HUDEP-2 (cell line): ENCODE measurements around the gene ILF3.
"Not testable (repeated sequence)": the region's sequence is repeated elsewhere in the genome, so short reads cannot be mapped to it uniquely, and the experiment has no call there.

Source experiments
- DNase-seq, 76 experiments: peaks; one replicate each; lab custom pipeline; 2025; ENCODE audit not compliant: unreplicated experiment in 76 of 76; lab: John Stamatoyannopoulos, UW

The ILF3 gene

DNA sequence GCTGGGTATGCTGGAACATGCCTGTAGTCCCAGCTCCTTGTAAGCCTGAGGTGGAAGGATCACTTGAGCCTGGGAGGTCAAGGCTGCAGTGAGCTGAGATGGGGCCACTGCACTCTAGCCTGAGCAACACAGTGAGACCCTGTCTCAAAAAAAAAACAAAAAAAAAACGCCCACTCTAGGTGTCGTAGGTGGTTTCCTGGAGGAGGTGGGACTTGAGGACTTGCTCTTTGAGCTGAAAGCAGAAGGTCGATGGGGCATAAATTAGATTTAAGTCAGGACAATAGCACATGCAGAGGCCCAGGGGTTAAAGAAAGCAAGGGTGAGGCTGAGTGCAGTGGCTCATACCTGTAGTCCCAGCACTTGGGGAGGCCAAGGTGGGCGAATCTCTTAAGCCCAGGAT lies 12.9 kb upstream of the ILF3 start:
- no peak for DNase-seq

DNA sequence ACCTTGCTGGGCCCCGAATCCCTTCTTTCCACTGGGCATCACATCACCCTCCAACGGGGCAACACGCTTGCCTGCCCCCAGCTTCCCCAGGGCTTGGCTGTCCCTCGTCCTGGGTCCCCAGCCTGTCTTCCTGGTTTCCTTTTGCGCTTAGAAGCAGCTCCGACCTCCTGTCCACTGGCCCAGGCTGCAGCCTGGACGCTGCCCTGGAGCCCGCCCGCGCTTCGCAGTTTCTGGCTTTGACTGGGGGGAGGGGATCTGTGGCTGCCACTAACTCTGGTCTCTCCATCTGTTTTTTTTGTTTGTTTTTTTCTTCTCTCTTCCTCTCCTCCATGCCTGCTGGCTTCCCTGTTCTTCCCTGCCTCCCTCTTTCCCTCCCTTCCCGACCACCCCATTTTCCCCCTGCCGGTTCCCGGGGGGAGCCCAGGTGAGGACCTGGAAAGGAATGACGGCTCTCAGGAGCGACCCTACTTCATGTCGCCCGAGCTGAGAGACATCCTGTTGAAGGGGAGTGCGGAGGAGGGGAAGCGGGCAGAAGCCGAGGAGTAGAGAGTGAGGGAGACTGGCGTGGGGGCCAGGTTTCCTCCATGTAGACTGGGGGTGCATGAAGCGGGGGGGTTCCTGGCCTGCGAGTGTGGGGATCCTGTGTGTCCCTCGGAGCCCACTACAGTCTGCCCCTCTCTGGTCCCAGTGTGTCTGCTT lies 11.5 kb upstream of the ILF3 start:
- DNase-seq = no peak

DNA sequence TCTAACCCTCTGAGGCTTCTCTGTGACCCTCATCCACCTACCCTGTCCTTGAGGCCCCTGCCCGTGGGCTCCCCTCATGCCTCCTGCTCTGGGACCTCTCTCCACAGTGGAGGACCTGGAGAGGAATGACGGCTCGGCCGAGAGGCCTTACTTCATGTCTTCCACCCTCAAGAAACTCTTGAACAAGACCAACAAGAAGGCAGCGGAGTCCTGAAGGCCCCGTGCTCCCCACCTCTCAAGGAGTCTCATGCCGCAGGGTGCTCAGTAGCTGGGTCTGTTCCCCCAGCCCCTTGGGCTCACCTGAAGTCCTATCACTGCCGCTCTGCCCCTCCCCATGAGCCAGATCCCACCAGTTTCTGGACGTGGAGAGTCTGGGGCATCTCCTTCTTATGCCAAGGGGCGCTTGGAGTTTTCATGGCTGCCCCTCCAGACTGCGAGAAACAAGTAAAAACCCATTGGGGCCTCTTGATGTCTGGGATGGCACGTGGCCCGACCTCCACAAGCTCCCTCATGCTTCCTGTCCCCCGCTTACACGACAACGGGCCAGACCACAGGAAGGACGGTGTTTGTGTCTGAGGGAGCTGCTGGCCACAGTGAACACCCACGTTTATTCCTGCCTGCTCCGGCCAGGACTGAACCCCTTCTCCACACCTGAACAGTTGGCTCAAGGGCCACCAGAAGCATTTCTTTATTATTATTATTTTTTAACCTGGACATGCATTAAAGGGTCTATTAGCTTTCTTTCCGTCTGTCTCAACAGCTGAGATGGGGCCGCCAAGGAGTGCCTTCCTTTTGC lies 10.8 kb upstream of the ILF3 start:
- DNase-seq = no peak

DNA sequence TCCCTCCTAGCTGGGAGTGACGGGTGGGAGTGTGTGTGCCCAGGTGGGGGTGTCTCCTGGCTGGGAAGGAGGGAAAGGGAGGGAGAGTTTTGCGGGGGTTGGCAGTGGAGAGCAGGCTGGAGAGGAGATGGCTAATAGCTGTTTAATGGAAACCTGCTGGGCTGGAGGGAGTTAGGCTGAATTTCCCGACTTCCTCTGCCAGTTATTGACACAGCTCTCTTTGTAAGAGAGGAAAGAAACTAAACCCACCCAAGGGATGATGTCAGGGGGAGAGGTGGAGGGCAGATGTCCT lies 10.2 kb upstream of the ILF3 start:
- no peak for DNase-seq

DNA sequence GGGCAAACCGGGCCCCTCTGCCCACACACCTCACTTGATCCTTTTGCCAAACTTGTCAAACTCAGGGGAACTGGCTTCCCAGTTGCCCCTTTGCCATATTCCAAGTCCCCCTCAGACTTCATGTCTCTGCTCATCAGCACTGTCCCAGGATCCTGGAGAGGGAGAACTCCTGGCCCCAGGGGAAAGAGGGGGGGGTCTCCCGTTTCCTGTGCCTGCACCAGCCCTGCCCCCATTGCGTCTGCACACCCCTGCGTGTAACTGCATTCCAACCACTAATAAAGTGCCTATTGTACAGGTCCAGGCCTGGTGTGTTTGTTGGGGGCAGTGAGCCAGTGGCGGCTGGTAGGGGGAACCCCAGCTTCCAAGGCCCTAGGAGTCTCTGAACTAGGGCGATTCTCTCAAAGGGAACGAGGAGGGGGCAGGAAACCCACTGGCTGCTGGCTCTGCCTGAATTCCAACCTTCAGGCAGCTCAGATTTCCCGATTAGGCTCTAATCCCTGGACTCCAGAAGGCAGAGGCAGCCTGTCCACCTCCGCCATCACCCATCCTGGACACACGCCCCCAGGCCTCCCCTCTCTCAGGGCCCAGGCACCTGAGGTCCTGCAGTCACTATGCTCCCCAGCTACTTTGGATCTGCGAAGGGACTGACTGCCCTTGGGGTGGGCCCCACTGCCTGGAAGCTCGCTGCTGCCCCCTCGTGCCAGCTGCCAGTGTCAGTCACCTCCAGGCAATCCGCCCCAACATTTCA lies 9.7 kb upstream of the ILF3 start:
- peak in 73 of 76 experiments; percentile 25 to 94 (median 77) for DNase-seq

DNA sequence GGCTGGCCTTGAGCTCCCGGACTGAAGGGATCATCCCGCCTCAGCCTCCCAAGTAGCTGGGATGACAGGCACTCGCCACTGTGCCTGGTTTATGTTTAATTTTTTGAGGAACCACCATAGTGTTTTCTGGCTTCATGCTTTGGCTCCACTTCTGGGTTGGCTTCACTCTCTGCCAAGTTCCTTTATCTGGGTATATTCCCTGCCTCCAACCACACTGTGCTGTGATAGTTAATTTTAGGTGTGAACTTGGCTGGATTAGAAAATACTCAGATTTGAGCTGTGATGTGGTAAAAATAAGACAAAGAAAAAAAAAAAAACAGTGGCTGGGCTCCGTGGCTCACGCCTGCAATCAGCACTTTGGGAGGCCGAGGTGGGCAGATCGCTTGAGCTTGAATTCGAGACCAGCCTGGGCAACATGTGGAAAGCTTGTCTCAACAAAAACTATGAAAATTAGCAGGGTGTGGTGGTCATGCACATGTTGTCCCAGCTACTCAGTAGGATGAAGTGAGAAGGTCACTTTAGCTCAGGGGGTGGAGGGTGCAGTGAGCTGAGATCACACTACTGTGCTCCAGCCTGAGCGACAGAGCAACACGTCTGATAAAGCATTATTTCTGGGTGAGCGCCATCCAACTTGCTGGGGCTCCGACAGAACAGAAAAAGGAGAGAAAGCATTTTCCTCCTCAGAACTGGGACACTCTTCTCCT lies 7.5 kb upstream of the ILF3 start:
- peak in 23 of 76 experiments; percentile 13 to 68 (median 41) for DNase-seq

- DNase-seq = peak in 1 of 76 experiments; percentile 21
Measured at GRCh38 chr19:10648360-10648759, 5.8 kb upstream of the ILF3 start.

DNA sequence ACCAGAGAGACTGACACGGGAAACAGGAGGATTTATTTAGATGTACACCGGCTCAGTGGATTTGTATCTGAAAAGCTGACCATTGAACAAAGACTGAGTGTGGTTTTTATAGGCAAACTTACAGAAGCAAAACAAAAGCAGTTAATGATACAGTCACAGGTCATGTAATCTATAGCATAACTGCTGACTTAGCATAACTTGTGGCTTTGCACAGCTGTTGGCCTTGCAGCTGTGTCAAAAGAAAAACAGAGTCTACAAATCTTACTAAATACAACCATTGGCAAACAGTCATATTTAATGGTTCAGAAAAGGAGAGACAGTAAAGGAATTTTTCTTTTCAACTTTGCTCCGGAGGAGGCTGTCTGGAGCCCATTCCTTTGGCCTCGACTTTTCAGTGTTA lies 2.3 kb upstream of the ILF3 start:
- DNase-seq = no peak

DNA sequence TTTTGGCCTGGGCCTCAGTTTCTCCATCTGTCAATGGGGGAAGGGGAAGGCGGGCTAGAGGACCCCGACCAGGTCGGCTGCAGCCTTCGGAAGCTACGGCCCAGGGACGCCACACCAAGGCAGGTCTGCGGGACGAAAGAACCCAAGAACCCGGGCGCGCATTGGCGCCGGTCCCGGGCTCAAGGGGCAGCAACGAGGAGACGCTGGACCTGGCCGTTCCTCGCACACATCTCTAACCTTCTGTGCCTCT lies 739 bp upstream of the ILF3 start:
- no peak for DNase-seq

GRCh38 chr19:10654610-10655456 lies 687 bp downstream of the ILF3 start:
- peak in 42 of 76 experiments; percentile 21 to 80 (median 53) for DNase-seq

- peak in 28 of 76 experiments; percentile 9 to 61 (median 30) for DNase-seq
Measured at GRCh38 chr19:10655457-10656312, 1.5 kb downstream of the ILF3 start.

GRCh38 chr19:10660346-10660745 lies 6.2 kb downstream of the ILF3 start:
- DNase-seq = no peak

GRCh38 chr19:10661946-10662345 lies 7.8 kb downstream of the ILF3 start:
- DNase-seq = no peak

- DNase-seq = no peak
Measured at GRCh38 chr19:10662384-10663251, 8.5 kb downstream of the ILF3 start.

- DNase-seq = not testable (repeated sequence)
Measured at GRCh38 chr19:10663252-10663563, 9.1 kb downstream of the ILF3 start.

GRCh38 chr19:10667867-10668266 lies 13.7 kb downstream of the ILF3 start:
- DNase-seq = no peak

DNA sequence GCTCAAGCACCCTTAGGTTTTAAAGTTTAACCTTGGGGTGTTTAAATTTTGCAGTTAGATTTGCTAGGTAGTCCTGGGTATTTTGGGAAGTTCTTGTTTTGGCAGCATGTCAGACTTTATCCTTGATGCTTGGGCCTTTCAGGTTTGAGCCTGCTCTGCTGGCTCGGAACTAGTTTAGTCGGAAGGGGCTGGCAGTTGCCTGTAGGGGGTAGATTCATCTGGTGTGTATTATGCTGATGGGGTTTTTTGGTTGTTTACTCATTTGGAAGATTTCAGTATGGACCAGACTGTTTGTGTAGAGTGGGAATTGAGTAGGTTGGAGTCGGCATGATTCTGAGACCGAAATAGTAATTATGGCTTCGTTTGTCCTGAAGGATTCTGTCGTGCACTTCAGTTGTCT lies 15.1 kb downstream of the ILF3 start:
- no peak for DNase-seq

DNA sequence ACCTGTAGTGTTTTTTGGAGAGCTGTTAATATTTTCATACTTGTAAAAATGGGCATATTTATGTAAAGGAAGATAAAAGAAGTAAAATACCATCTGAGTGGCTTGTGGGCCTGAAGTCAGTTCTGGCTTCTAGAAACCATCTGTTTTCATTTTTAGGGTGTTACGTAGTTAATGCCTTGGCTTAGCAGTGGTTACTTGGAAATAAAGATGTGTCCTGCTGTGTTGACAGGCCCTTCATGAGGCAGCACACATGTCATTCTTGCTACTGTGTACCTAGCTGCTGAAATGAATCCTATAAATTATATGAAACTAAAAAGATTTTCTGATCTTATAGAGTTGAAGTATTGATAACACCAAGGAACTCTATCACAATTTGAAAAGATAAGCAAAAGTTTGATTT lies 16.0 kb downstream of the ILF3 start:
- no peak for DNase-seq
